H9 (cell line): ENCODE measurements around the gene SNAI1. TPM values are rescaled to one million over a fixed set of nuclear protein-coding genes. Genes with fewer than 3 reads are reported as not detected.

Experiments
- DNase-seq: peaks from one replicate; pipeline ENCODE4 v3.0.0-alpha.2; 2017
- H2AFZ ChIP-seq: one replicate; pipeline ENCODE4 v1.6.1; 2013; ENCODE audit warnings: mild to moderate bottlenecking, low read length, control low read depth, moderate library complexity
- H2AK5ac ChIP-seq: 2 replicates; pipeline ENCODE4 v1.6.1; 2013; ENCODE audit warnings: low read length, control low read depth, mixed read lengths; ENCODE audit not compliant: insufficient read length
- H2BK120ac ChIP-seq: one replicate; pipeline ENCODE4 v1.6.1; 2013; ENCODE audit warnings: low read depth, mild to moderate bottlenecking, low read length, control low read depth, inconsistent platforms; ENCODE audit not compliant: poor library complexity, severe bottlenecking
- H2BK12ac ChIP-seq: 2 replicates; pipeline ENCODE4 v1.6.1; 2013; ENCODE audit warnings: low read length, control low read depth, mixed read lengths, low read depth; ENCODE audit not compliant: insufficient read length
- H2BK15ac ChIP-seq: 2 replicates; pipeline ENCODE4 v1.6.1; 2013; ENCODE audit warnings: low read depth, low read length, control low read depth
- H2BK20ac ChIP-seq: one replicate; pipeline ENCODE4 v1.6.1; 2013; ENCODE audit warnings: low read depth, mild to moderate bottlenecking, low read length, control low read depth, inconsistent platforms; ENCODE audit not compliant: poor library complexity, severe bottlenecking
- H2BK5ac ChIP-seq: 2 replicates; pipeline ENCODE4 v1.6.1; 2013; ENCODE audit warnings: low read length, control low read depth, mixed read lengths; ENCODE audit not compliant: insufficient read length
- H3K14ac ChIP-seq: 2 replicates; pipeline ENCODE4 v1.6.1; 2013; ENCODE audit warnings: low read length, control low read depth; ENCODE audit not compliant: insufficient read depth
- H3K18ac ChIP-seq: 2 replicates; pipeline ENCODE4 v1.6.1; 2013; ENCODE audit warnings: low read depth, mild to moderate bottlenecking, mixed read lengths, low read length, control low read depth; ENCODE audit not compliant: insufficient read length
- H3K23ac ChIP-seq: 2 replicates; pipeline ENCODE4 v1.6.1; 2013; ENCODE audit warnings: low read length, control low read depth, mixed read lengths, low read depth; ENCODE audit not compliant: insufficient read length
- H3K23me2 ChIP-seq: 2 replicates; pipeline ENCODE4 v1.6.1; 2013; ENCODE audit warnings: low read depth, mild to moderate bottlenecking, mixed read lengths, low read length, control low read depth; ENCODE audit not compliant: insufficient read length, poor library complexity, severe bottlenecking
- H3K27ac ChIP-seq: 2 replicates; pipeline ENCODE4 v1.5.1; 2013; ENCODE audit warnings: low read length, control low read depth, mixed read lengths, low read depth; ENCODE audit not compliant: insufficient read length
- H3K27me3 ChIP-seq: 2 replicates; pipeline ENCODE4 v1.6.1; 2013; ENCODE audit warnings: low read length, control low read depth, inconsistent platforms; ENCODE audit not compliant: insufficient read depth
- H3K4ac ChIP-seq: 2 replicates; pipeline ENCODE4 v1.6.1; 2013; ENCODE audit warnings: low read depth, mild to moderate bottlenecking, control low read depth, inconsistent platforms, low read length, moderate library complexity
- H3K4me1 ChIP-seq: 2 replicates; pipeline ENCODE4 v1.6.1; 2013; ENCODE audit warnings: low read length, control low read depth, inconsistent platforms; ENCODE audit not compliant: insufficient read depth
- H3K4me2 ChIP-seq: 2 replicates; pipeline ENCODE4 v1.6.1; 2013; ENCODE audit warnings: low read length, control low read depth, mixed read lengths; ENCODE audit not compliant: insufficient read length, insufficient read depth
- H3K56ac ChIP-seq: 2 replicates; pipeline ENCODE4 v1.6.1; 2013; ENCODE audit warnings: low read depth, mild to moderate bottlenecking, mixed read lengths, low read length, control low read depth; ENCODE audit not compliant: insufficient read length
- H3K79me1 ChIP-seq: 2 replicates; pipeline ENCODE4 v1.6.1; 2013; ENCODE audit warnings: low read depth, mild to moderate bottlenecking, moderate library complexity, low read length, control low read depth, inconsistent platforms; ENCODE audit not compliant: insufficient read depth, poor library complexity, severe bottlenecking
- H3K79me2 ChIP-seq: 2 replicates; pipeline ENCODE4 v1.6.1; 2013; ENCODE audit warnings: low read length, control low read depth, inconsistent platforms; ENCODE audit not compliant: insufficient read depth
- H3K9ac ChIP-seq: 2 replicates; pipeline ENCODE4 v1.6.1; 2013; ENCODE audit warnings: low read length, control low read depth, mixed read lengths; ENCODE audit not compliant: insufficient read length; ENCODE audit errors: extremely low read depth
- H3K9me3 ChIP-seq: one replicate; pipeline ENCODE4 v1.6.1; 2013; ENCODE audit warnings: low read depth, low read length, inconsistent platforms; ENCODE audit not compliant: control insufficient read depth
- H3T11ph ChIP-seq: one replicate; pipeline ENCODE4 v1.6.1; 2013; ENCODE audit warnings: mild to moderate bottlenecking, low read length, control low read depth, inconsistent platforms
- H4K20me1 ChIP-seq: one replicate; pipeline ENCODE4 v1.6.1; 2013; ENCODE audit not compliant: control insufficient read depth, insufficient read length, insufficient read depth
- H4K5ac ChIP-seq: 2 replicates; pipeline ENCODE4 v1.6.1; 2013; ENCODE audit warnings: low read depth, mild to moderate bottlenecking, mixed read lengths, low read length, control low read depth; ENCODE audit not compliant: insufficient read length
- H4K8ac ChIP-seq: replicated peaks from 2 replicates; pipeline ENCODE4 v1.6.1; 2013; ENCODE audit warnings: low read length, control low read depth, mixed read lengths, low read depth; ENCODE audit not compliant: insufficient read length
- H4K91ac ChIP-seq: 2 replicates; pipeline ENCODE4 v1.6.1; 2013; ENCODE audit warnings: low read depth, mild to moderate bottlenecking, moderate library complexity, mixed read lengths, low read length, control low read depth; ENCODE audit not compliant: insufficient read length
- H3K27ac Mint-ChIP-seq, 3 experiments: 2 replicates in 2 of 3; 3 replicates in 1 of 3; pipeline ENCODE4 v1.8.0; 2020 to 2021; ENCODE audit warnings: mixed read lengths in 3 of 3, mild to moderate bottlenecking in 1 of 3, moderate library complexity in 1 of 3
- H3K27me3 Mint-ChIP-seq: 2 replicates; pipeline ENCODE4 v1.8.0; 2021; ENCODE audit warnings: low read depth, mild to moderate bottlenecking, moderate library complexity, mixed read lengths
- H3K36me3 Mint-ChIP-seq, 3 experiments: 2 replicates in 2 of 3; 3 replicates in 1 of 3; pipeline ENCODE4 v1.8.0; 2020 to 2021; ENCODE audit warnings: low read depth in 3 of 3, mixed read lengths in 3 of 3; ENCODE audit not compliant: insufficient read depth in 1 of 3
- H3K4me1 Mint-ChIP-seq, 2 experiments: 2 replicates each; pipeline ENCODE4 v1.8.0; 2020; ENCODE audit warnings: mixed read lengths in 2 of 2
- H3K4me3 Mint-ChIP-seq, 2 experiments: 2 replicates in 1 of 2; 3 replicates in 1 of 2; pipeline ENCODE4 v1.8.0; 2020 to 2021; ENCODE audit warnings: mild to moderate bottlenecking in 2 of 2, mixed read lengths in 2 of 2, moderate library complexity in 1 of 2
- H3K9me3 Mint-ChIP-seq, 2 experiments: 2 replicates in 1 of 2; 3 replicates in 1 of 2; pipeline ENCODE4 v1.8.0; 2020; ENCODE audit warnings: mild to moderate bottlenecking in 2 of 2, mixed read lengths in 2 of 2, moderate library complexity in 1 of 2
- WGBS: extraction: QIAGEN DNeasy Blood & Tissue Kit; methylation state at CpG from one replicate; pipeline ENCODE4 v1.1.7; 2013; ENCODE audit warnings: missing lambda C conversion rate, low lambda C conversion rate, mixed read lengths; ENCODE audit not compliant: insufficient read length; ENCODE audit errors: extremely low coverage; 5-methylcytosine and 5-hydroxymethylcytosine counted together
- total RNA-seq: library from RNA; stranded (reverse); gene quantifications from 2 replicates; pipeline ENCODE4 v1.2.1, GENCODE V29; 2021
- TF ChIP-seq, protein P1 (sequence below): fragments of 200-600 bp; sonication (generic); conservative IDR thresholded peaks from 3 replicates; pipeline ENCODE4 v1.8.0; 2021; ENCODE audit warnings: antibody characterized with exemption, mild to moderate bottlenecking

The SNAI1 gene
- total RNA-seq, 1 experiment from 2014 or later = 7.0 TPM

- H3K56ac ChIP-seq = no peak overlapping the region
- H3K14ac ChIP-seq = no peak overlapping the region
- H3K23me2 ChIP-seq = no peaks in the 10 kb centered on the region
- TF ChIP-seq, protein P1, sequence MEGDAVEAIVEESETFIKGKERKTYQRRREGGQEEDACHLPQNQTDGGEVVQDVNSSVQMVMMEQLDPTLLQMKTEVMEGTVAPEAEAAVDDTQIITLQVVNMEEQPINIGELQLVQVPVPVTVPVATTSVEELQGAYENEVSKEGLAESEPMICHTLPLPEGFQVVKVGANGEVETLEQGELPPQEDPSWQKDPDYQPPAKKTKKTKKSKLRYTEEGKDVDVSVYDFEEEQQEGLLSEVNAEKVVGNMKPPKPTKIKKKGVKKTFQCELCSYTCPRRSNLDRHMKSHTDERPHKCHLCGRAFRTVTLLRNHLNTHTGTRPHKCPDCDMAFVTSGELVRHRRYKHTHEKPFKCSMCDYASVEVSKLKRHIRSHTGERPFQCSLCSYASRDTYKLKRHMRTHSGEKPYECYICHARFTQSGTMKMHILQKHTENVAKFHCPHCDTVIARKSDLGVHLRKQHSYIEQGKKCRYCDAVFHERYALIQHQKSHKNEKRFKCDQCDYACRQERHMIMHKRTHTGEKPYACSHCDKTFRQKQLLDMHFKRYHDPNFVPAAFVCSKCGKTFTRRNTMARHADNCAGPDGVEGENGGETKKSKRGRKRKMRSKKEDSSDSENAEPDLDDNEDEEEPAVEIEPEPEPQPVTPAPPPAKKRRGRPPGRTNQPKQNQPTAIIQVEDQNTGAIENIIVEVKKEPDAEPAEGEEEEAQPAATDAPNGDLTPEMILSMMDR = no peak
- no peaks in the 10 kb centered on the region for H3K4me1 ChIP-seq
- H2BK120ac ChIP-seq = no peak overlapping the region
- H3K4me2 ChIP-seq = no peak overlapping the region
- H3K27ac ChIP-seq = no peak overlapping the region
- no peak overlapping the region for H3K4ac ChIP-seq
- no peaks in the 10 kb centered on the region for H3K79me2 ChIP-seq
- H3K18ac ChIP-seq = no peak overlapping the region
- no peak overlapping the region for H2AFZ ChIP-seq
- peaks cover 0 to 8% of the 10 kb centered on the region in 2 experiments; a peak in 2 of 4 replicates for H3K4me1 Mint-ChIP-seq
- no peak overlapping the region for H2BK15ac ChIP-seq
- H3K9me3 ChIP-seq = no peaks in the 10 kb centered on the region
- no peaks in the 10 kb centered on the region for H3K9me3 Mint-ChIP-seq
- no peak overlapping the region for H4K91ac ChIP-seq
- no peak overlapping the region for H2BK20ac ChIP-seq
- H3K9ac ChIP-seq = no peak overlapping the region
- H3K79me1 ChIP-seq = no peaks in the 10 kb centered on the region
- no CpG with 5 or more reads among the region's 4 CpGs for WGBS
- H3T11ph ChIP-seq = no peak overlapping the region
- H2BK12ac ChIP-seq = no peak overlapping the region
- no peaks in the 10 kb centered on the region for H3K36me3 Mint-ChIP-seq
- no peaks in the 10 kb centered on the region; the same call in 1 of the 2 replicates for H3K27me3 ChIP-seq
- H4K8ac ChIP-seq = no peak overlapping the region
- DNase-seq = no peak
- H4K5ac ChIP-seq = no peak overlapping the region
- H4K20me1 ChIP-seq = no peaks in the 10 kb centered on the region
- H3K23ac ChIP-seq = no peak overlapping the region
- H3K27me3 Mint-ChIP-seq = peaks cover 3% of the 10 kb centered on the region
- no peak overlapping the region for H2AK5ac ChIP-seq
- no peak overlapping the region for H2BK5ac ChIP-seq
- no peak overlapping the region for H3K27ac Mint-ChIP-seq
- no peak overlapping the region for H3K4me3 Mint-ChIP-seq
These were observed 20.5 kb downstream of the SNAI1 start for GRCh38 chr20:50003253-50003656.
